SHP77 treated with DMSO at 0.1 percent for 48 hours (cell line): Measurements from ENCODE around the gene GNMT.

Source experiments
- DNase-seq: peaks from one replicate; lab custom pipeline; 2025; lab: John Stamatoyannopoulos, UW

GNMT gene

DNA sequence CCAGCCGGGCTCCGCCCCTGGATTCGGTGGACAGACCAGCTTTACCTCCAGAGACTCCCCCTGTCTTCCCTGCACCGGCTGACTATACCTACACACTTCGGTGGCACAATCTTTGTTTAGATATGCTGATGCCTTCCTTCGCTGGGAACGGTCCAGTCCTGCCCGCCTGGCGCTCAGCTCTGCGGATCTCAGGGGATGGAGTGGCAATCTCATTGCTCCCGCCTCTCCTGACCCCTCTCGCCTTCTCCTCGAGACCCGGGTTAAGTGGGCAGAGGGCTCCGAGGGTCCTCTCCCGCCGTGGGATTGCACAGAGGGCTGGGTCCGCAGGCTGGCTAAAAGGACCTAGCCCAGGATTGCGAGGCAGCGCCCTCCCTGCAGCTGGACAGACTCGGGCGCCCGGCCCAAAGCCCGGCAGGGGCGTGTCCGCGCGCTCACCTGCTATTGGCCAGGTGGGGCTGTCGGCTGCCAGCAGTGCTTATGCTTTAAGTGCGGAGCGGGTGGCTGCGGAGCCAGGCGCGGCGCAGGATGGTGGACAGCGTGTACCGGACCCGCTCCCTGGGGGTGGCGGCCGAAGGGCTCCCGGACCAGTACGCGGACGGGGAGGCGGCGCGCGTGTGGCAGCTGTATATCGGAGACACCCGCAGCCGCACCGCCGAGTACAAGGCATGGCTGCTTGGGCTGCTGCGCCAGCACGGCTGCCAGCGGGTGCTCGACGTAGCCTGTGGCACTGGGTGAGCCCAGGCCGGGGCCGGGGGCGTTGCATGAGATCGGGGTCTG lies at the start of gene GNMT:
Gene GNMT (plus strand): TSS at position 512 of the 777 bp plus-strand sequence. CDS start 14 bp downstream, at position 526.
- DNase-seq = peak; percentile 69

DNA sequence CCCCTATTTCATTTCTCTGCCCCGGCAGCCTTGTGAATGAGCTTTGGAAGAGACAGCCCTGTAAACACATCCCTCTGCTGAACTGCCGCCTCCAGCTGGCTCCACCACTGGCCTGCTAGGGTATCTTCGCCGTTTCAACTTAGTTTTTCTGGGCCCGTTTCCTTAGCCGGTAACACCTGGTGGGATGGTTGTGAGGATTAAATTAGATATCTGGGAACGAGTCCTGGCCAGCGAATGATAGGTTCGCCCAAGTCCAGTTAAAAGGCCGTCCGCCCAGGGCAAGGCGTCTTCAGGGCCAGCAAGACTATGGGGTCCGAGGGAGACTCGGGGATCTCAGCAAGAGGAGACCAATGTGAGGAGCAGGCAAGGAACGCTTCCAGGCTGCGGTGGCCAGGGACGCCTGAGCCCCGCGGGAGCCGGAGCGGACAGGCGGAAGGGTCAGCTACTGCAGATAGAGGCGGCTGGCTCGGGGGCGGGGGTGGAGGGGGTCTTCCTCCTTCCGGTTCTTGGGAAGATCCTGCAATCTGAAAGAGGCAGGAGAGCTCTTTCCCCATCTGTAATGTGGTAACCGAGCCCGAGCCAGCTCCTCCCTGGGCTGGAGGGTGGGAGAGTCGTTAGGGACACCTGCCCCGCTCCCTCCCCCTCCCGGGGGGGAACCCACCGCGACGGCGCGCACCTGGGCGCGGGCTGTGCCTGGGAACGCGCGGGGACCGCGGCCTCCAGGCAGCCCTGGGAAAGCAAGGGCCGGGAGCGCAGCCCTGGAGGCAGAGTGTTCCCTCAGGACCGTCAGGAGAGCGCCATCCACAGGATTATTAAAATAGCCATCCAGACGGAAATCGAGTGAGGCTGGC lies 49.2 kb upstream of the GNMT start:
- DNase-seq = no peak

DNA sequence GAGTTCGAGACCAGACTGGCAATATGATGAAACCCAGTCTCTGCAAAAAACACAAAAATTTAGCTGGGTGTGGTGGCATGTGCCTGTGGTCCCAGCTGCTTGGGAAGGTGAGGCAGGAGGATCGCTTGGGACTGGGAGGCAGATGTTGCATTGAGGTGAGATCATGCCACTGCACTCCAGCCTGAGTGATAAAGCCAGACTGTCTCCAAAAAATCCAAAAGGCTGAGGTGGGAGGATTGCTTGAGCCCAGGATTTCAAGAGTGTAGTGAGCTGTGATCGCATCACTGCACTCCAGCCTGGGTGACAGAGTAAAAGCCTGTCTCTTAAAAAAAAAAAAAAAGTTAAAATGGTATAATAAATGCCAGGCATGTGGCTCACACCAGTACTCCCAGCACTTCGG lies 46.0 kb upstream of the GNMT start:
- no peak for DNase-seq

DNA sequence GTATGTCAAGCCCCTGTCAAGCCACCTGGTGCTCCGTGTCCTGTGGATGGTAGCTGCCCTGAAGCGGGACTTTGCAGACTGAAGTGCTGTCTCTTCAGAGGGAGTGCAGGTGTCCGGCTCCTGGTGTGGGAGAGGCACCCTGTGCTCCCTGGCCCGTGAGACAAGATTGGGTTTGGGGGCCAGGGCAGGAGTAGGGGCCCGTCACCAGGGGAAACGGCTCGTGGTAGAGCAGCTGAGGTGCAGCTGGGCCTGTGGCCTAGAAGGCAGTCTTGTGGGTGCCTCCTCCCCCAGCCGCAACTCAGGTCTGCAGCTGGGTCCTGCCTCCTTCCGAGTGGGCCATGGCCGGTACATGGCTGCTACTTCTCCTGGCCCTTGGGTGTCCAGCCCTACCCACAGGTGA lies 44.8 kb upstream of the GNMT start, which contains the start of gene PTCRA:
Gene PTCRA (plus strand): TSS at position 322 of the 400 bp plus-strand sequence. CDS start 17 bp downstream, at position 339.
- no peak for DNase-seq

DNA sequence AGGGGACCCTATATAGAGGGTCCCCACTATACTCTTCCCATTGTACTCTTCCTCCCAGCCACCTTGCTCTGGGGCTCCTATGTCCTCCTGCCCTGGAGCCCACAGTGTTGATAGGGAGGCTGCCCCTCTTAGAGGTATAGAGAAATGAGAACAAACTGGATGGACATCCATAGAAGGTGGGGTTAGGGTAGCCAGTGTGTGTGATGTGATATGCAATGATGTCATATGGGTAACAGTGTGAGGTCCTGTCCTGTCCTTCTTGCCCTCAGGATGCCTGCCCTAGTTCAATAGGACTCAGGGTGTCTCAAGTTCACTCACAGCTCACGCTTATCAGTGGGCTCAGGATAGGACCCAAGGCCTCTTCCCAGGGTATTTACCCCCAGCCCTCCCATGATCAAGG lies 44.3 kb upstream of the GNMT start:
- no peak for DNase-seq

DNA sequence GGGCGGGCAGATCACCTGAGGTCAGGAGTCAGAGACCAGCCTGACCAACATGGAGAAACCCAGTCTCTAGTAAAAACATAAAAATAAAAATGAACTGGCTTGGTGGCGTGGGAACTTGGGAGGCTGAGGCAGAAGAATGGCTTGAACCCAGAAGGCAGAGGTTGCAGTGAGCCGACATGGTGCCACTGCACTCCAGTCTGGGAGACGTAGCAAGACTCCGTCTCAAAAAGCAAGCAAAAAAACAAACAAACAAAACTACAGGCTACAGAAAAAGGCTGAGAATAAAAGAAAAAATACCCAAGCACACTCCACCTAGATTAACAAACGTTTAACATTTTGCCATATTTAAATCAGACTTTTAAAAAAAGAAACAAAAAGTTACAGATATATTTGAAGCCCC lies 38.8 kb upstream of the GNMT start:
- no peak for DNase-seq

DNA sequence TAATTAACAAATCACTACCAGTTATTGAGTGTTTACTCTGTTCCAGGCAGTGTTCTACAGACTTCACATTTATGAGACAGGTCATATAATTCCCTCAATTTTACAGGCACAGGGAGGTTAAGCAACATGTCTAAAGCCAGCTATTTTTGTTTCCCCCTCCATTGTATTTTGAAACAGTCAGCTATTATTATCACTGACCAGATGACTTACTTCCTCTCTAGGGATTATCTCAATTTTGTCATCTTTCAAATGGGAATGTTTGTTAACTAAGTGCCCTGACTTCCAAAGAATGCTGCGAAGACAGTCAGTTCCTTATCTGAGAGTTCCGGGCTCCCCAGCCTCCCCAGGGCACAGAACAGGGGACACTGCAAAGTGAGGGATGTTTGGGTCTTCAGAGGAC lies 36.9 kb upstream of the GNMT start:
- no peak for DNase-seq

DNA sequence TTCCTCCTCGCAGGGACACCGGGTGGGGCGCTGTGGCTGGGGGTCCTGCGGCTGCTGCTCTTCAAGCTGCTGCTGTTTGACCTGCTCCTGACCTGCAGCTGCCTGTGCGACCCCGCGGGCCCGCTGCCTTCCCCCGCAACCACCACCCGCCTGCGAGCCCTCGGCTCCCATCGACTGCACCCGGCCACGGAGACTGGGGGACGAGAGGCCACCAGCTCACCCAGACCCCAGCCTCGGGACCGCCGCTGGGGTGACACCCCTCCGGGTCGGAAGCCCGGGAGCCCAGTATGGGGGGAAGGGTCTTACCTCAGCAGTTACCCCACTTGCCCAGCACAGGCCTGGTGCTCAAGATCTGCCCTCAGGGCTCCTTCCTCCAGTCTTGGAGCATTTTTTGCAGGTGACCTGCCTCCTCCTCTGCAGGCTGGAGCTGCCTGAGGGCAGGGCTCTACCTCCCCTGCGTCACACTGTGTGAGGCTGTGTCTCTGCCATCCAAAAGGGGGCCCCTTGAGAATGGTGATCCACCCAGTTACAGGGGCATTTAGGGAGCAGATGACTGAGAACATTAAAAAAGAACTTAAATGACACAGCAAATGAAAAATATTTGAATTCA lies 35.2 kb upstream of the GNMT start:
- DNase-seq = no peak

DNA sequence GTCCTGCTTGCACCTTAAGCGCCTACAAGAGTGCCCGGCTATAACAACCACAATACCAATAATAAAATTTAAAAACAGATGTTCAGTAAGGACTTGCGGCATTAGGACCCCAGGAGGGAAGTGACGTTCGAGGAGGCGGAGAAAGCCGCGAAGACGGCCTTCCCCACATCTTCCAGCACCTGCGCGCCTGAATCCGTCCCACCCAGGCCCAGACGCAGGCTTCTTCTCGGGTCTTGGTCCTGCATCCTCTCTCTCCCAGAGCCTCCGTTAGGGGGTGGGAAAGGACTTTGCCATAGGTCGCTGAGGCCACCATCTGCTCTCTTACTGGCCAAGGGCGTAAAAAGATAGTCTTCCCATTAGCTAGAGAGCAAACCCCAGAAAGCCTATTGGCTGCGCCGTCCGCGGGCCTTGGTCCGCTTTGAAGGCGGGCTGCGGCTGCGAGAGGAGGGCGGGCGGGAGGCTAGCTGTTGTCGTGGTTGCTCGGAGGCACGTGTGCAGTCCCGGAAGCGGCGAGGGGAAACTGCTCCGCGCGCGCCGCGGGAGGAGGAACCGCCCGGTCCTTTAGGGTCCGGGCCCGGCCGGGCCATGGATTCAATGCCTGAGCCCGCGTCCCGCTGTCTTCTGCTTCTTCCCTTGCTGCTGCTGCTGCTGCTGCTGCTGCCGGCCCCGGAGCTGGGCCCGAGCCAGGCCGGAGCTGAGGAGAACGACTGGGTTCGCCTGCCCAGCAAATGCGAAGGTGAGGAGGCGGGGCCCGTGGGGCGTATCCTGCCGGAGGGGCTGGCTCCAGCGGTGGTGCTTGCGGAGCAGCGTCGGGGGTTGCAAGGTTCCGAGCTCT lies 31.4 kb upstream of the GNMT start, which contains the start of gene CNPY3:
Gene CNPY3 (plus strand): TSS at position 495 of the 835 bp plus-strand sequence. CDS start 91 bp downstream, at position 586.
- DNase-seq = peak; percentile 95

DNA sequence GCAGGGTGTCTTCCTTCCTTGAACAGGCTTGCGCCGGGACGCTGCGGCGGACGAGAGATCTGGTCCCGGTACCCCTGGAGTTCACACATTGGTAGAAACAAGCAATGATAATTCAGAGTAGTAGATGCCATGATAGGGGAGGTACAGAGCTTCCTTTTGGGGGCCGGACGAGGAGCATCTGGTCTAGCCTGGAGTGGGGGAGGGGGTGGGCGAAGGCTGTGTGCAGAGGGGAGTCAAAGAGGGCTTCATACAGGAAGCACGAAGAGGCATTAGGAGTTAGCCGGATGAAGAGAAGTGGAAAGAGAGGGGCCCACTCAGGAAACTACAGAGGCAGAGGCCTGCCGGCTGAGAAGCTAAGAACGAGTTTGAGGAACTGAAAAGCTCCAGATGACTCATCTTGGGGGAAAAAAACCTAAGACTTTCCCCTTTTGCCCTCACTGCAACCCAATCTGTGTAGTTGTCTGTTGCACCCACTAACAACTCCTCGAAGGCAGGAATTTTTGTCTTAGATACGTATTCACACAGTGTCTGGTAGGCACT lies 30.7 kb upstream of the GNMT start:
- DNase-seq = peak; percentile 32

DNA sequence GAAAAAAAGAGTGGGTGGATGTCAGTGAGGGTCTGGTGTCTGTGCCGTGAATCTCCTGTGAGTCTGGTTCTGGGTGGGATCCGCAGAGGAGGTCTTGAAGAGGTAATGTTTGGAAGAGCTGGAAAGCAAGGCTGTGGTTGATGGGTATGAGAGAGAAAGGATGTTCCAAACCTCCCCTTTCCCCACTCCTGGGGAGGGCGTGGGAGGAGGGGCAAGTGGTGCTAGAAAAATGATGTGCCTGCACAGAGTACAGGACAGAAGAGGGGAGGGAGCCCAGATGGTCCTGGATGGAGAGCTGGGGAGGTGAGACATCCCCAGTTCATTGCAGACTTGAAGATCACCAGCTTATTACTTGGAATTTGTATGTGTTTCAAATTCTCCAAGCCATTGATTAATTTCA lies 28.1 kb upstream of the GNMT start:
- DNase-seq = no peak

DNA sequence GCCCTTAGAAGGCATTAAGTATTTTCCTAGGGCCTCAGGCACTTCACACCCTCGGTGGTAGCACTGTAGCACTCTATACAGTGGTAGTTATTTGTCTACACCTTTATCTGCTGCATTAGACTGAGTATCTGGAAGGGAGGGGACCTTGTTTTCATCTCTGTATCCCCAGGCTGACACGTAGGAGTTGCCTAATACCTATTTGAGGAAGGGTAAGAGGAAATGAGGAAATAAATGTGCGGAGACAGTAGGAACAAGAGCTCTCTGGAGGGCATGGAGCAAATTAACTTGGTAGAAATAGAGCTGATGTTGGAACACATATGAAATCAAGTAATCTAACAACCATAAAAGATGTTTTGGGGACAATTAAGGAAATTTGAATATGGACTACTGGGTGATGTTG lies 27.3 kb upstream of the GNMT start:
- DNase-seq = no peak

DNA sequence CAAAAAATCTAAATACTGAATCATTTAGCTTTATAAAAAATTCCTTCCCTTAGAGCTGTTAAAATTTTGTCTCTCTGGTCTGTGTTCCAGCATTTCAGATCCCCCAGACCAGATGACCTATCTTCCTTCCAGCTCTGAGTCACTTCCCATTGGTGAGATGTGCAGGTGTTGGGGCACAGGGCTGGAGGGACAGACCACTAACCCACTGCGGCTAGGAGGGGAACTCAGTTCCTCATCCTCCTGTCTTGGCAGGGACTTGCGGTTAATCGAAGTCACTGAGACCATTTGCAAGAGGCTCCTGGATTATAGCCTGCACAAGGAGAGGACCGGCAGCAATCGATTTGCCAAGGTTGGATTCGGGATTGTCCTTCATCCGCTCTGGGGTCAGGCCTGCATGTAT lies 25.2 kb upstream of the GNMT start:
- DNase-seq = no peak

DNA sequence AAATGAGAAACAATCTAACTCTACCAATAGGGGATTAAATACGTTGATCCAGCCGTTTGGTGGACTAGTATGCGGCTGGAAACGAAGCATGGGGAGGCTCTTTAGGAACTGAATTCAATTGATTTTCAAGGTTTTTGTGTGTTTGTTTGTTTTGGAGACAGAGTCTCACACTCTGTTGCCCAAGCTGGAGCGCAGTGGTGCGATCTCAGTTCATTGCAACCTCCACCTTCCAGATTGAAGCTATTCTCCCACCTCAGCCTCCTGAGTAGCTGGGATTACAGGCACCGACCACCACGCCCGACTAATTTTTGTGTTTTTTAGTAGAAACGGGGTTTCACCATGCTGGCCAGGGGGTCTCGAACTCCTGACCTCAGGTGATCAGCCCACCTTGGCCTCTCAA lies 24.2 kb upstream of the GNMT start:
- DNase-seq = no peak

DNA sequence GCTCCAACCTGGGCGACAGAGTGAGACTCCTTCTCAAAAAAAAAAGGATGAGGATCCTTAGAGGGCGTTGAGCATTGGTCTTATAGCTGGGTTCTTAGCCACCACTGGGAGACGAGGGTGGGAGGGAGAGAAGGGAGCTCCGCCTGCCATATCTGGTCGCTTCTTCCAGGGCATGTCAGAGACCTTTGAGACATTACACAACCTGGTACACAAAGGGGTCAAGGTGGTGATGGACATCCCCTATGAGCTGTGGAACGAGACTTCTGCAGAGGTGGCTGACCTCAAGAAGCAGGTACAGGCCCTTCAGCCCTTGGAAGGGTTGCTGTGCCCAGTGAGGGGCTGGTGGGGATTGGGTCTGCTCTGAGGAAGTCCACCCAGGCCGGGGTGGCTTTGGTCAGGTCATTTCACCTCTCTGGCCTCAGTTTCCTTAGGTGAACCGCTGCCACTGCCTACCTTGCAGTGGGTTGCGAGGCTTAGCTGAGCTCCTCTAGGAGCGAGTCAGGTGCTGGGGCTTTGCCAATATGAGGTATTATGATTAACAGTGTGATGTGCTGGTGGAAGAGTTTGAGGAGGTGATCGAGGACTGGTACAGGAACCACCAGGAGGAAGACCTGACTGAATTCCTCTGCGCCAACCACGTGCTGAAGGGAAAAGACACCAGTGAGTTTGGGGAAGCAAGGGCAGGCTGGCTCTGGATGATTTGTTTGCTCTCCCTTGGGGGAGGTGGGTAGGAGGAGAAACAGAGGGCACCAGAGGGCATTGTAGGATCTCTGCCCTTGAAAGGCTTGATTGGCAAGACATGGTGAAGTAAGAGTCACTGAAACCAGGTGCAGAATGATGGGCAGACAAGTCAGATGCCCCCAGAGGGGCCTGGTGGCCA lies 22.8 kb upstream of the GNMT start:
- DNase-seq = no peak

DNA sequence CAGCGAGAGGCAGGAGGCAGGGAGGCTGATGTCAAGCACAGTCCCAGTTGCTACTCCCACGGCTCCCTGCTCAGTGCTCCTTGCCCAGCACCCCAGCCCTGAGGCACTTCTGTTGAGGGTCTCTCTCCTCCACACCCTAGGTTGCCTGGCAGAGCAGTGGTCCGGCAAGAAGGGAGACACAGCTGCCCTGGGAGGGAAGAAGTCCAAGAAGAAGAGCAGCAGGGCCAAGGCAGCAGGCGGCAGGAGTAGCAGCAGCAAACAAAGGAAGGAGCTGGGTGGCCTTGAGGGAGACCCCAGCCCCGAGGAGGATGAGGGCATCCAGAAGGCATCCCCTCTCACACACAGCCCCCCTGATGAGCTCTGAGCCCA lies 22.1 kb upstream of the GNMT start:
- no peak for DNase-seq

DNA sequence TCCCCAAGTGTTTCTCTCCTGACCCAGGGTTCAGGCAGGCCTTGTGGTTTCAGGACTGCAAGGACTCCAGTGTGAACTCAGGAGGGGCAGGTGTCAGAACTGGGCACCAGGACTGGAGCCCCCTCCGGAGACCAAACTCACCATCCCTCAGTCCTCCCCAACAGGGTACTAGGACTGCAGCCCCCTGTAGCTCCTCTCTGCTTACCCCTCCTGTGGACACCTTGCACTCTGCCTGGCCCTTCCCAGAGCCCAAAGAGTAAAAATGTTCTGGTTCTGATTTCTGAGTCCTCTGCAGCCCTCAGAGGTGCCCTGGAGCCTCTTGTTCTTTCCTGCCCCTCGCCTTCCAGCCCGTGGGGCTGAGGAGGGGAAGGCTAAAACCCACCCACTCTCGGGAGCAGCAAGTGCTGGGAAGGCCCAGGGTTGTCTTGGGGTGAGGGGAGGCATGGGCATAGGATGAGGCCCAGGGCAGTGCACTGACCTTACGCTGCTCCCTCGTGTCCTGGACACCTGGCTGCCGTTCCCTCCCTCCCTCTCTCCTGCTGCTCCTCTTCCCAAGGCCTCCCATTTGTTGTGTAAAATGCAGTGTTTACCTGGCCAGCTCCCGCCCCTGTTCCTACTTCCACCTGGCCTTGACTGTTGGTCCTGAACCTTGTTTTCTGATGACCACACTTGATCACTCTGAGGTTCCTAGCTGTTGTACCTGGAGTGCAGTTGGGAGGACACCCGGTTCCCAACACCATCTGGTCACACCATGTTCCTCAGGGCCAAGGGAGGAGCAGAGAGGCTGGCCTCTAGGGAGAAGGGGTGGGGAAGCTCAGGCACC lies 21.4 kb upstream of the GNMT start:
- DNase-seq = no peak

DNA sequence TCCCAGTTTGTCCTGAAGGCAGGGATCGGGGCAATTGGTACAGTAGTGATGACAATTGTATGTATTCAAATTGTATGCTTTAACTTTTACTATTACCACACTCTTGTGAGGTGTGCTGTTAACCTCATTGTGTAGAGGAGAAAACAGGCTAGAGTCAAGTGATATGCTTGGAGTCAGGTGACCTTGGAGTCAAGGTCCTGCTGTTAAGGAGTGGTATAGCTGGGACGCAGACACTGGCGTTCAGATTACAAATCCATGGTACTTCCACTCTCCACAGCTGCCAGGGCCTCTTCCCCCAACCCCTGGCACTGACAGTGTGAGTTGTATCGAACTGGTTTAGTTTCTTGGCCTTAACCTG lies 20.8 kb upstream of the GNMT start:
- DNase-seq = no peak

DNA sequence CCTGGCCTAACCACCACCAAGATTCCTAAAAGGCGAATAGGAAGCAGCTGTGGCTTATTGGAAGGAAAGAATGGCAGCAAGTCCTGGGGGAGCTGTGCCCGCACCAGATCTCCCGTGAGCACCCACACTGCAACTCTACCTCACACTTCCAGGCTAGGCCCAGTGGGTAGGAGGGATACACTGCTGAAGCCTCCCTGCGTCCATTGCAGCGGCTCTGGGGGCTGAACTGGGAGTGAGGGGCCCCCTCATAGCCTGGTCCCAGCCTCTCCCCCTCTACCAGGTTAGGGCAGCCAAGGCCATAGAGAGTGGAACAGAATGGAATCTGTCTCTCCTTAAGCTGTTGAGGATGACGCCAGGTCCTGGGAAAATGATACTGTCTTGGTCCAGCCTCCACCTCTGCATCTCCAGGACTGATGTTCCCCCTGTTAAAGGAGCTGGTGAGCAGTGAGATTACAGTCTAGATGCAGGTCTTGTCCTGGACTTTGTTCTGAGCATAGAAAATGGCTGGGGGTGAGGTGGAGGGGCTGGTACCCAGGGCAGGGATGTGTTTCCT lies 20.0 kb upstream of the GNMT start:
- DNase-seq = no peak
